G401.6 (cell line): ENCODE results near the gene CDK11A.

Source experiments
- FAIRE-seq: peaks from 2 replicates; lab custom pipeline; 2012; peaks lifted over from hg19 to GRCh38; lab: Jason Lieb, UNC

Gene CDK11A

DNA sequence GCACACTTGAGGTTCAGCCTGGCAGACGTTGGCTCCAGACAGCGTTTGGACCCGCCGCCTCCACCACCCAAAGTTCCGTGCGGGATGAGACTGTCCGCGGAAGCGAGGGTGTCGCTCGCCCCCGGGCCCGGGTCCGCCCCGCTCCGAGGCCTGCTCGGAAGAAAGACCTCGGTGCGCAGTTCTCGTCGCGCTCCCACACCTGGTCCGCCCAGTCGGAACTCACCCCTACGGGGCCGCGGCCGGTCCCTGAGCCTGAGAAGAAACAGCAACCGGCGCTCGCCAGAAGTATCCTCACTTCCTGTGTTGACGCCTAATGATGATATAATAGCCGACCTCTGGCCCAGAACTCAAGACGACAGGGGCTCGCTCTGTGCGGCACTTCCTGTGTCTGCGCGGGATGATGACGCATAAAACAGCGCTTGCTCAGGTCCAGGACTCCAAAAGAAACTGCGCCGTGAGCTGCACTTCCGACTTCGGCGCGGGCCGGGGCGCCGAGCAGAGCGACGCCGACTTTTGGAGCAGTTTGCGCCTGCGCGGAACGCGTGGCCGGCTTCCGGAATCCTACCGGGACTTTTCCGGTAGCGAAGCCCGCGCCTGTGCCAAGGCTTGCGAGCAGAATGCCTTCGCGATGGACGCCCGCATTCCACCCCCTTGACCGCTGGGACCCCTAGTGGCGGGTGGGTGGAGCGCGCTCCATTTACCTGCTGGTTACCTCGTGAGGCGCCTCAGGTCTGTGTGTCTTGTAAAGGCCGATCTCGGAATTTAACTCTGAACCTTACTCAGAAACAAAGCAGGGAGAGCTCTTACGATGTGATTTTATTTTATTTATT lies at the start of gene CDK11A:
Gene CDK11A (minus strand): TSS at position 323 of the 830 bp plus-strand sequence. CDS start 1,539 bp downstream, outside the sequence.
- peak; percentile 97 for FAIRE-seq

DNA sequence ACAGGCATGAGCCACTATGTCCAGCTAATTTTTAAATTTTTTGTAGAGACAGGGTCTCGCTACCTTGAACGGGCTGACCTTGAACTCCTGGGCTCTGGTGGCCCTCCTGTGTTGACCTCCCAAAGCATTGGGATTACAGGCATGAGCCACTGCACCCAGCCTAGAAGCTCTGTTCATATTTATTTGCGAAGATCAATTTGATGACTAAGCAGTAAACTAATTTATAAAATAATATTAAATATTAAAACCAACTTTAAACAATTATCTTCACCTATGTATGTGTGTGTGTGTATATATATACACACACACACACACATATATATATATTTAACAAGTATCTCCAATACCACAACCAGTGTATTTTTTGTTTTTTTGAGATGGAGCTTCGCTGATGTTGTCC lies 49.7 kb upstream of the CDK11A start:
- FAIRE-seq: no peak

DNA sequence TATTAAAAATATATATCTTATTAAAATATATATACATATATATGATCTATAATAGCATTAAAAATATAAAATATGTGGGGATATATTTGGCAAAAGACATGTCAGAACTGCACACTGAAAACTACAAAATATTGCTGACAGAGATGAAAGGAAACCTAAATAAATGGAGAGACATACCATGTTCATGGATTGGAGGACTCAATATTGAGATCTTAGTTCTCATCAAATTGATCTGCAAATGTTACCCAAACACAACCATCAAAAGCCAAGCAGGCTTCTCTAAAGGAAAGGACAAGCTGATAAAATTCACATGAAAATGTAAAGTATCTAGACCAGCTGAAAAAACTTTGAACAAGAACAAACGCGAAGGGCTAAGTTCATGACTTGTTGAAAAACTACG lies 46.9 kb upstream of the CDK11A start:
- no peak for FAIRE-seq

DNA sequence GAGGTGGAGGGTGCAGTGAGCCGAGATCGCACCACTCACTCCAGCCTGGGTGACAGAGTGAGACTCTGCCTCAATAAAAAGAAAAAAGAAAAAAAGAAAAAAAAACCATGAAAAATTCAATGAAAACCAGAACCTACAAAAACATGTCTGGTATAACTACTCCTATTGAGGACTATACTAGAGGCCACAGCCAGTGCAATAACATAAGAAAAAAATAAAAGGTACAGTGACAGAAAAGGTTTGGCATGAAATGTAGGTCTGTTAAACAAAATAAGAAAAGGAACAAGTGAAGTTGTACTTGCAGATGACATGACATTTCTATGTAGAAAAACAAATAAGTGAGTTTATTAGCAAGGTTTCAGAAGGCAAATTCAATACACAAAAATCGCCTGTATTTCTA lies 45.9 kb upstream of the CDK11A start:
- no peak for FAIRE-seq

DNA sequence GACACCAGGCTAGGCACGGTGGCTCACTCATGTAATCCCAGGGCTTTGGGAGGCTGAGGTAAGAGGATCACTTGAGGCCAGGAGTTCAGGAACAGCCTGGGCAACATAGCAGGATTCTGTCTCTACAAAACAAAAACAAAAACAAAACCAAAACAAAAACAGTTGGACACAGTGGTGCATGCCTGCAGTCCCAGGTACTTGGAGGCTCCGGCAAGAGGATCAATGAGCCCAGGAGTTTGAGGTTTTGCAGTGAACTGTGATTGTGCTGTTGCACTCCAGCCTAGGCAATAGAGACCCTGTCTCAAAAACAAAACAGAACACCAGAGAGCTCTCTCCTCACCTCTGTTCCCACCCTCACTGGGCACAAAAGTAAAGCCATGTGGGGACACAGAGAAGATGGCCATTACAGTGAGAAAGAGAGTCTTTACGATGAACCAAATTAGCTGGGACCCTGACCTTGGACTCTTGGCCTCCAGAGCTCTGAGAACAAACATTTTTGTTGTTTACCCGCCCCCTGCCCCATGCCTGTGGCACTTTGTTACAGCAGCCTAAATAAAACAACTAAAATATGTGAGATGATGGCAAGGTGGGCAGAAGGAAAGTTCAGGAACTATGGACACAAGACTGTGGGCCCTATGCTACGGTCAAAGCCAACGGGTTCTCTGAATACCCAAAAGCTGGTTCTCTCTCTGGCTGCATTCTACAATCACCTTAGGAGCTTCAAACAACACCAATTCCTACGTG lies 44.3 kb upstream of the CDK11A start:
- FAIRE-seq: no peak

DNA sequence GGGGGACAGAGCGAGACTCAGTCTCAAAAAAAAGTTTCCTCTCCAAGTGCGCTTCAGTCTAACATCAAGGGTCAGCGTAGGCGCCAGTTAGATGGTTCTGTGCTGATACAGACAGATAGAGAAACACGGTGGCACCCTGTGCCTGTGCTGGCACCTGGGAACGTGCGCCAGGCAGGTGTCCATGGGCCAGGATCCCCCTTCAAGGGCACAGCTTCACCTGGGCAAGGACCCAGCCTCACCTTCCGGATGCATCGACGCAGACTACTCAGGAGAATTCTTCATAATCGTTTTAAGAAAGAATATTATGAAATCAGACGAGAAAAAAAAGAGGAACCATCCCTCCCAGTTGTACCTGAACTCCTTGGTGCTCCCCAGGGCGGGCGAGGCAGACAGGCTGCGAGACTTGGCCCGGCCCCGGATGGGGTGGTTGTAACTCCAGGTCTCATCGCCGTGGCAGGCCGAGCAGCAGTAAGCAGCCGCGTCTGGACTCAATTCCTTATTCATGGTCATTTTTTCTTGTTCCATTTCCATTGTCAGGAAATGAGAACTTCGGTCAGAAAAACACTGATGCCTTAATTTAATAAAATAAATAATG lies 40.8 kb upstream of the CDK11A start:
- FAIRE-seq: no peak

DNA sequence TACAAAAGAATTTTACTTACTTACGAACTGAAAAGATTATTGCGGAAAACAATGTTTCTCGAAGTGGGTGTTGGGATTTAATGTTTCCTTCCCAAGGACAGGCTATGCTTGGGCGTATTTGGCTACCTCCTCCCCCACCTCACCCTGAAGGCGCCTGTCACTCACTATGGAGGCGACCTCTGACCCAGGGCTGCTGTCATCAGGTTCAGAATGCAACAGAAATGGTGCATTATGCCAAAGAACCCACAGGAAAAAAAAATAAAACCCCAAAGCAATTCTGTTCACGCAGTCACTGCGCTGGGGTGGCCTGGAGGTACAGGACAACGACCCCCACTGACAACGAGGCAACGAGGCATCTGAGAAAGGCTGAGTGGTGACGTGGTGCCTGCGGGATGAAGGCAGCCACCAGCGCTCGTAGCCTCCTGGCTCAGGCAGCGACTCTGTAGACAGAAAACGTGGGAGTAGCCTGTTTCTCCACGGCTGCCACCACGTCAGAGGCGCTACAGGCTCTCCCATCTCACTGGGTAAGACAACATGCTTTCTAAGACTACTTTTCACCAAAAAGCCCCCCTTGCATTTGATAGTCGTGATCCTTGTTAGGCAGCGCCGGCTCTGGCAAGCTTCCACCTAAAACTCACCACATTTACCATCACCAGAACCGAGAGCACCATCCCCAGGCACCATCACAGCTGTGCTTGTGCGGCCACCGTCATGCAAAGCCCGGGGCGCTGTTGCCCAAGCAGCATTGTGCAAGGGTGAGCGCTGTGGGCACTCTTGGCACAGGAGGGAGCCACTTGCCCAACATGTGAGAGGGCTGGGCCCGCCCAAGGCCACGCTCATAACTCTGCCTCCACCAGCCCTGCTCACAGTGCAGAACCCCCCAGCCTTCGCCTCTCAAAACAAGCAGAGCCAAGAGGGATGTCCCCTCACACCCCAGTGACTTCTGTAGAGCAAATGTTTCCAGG lies 39.8 kb upstream of the CDK11A start:
- FAIRE-seq: no peak

DNA sequence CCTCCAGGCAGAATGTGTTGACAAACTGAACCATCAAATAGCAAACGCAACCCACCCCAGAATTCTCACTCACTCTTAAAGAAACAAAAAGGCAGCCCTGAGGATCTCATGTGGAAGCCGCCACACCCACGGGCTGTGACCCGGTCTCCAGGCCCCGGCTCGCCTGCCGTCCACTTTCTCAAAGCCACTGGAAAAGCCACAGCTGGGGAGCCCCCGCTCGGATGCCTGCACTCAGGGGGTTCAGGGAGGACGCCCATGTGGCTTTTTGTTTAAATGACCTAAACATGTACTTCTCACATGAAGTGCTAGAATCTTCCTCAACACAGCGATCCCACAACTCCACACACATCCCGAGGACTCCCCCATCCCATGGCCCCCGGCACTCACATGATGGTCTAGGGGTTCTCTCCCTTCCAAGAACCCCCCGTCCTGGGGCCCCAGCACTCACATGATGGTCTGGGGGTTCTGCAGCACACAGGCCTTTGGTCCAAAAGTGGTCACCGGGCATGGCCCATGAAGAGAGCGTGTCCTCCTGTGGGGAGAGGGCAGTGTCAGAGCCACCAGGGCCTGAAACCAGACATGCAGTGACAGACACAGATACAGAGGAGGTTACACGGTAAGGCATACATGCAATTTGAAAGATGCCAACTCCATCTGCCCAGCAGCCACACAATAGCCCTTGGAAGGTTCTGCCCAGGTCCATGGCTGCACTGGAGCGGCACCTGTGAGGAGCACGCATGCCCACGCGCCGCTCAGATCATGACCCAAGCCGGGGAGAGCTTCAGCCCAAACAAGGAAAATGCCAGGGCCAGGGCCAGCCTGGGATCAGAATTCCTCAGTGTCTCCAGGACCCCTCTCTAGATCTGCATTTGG lies 37.6 kb upstream of the CDK11A start:
- no peak for FAIRE-seq

DNA sequence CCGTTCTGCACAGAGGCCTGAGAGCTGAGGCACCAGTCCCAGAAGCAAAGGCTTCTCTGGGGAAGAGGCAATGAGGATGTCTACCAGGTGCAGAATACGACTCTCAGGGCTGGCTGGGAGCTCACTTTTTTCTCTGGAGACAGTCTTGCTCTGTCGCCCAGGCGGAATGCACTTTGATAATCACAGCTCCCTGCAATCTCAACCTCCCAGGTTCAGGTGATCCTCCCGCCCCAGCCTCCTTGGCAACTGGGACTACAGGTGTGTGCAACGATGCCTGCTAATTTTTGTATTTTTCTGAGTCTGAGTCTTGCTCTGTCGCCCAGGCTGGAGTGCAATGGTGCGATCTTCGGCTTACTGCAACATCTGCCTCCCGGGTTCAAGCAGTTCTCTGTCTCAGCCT lies 36.6 kb upstream of the CDK11A start:
- FAIRE-seq: no peak

DNA sequence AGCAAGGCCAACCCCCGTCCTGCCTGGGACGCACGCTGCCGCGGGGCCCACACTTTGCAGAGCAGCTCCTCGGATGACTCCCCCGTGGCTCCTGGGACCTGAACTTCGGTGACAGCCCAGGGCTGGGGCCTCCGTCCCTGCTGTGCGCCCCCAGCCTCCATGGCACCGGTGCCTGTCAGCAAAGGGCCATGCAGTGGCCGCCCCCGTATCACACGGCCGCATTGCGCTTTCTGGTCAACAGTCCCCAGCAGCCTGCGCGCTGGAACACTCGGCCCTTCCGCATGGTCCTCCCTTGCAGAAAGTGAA lies 36.1 kb upstream of the CDK11A start:
- no peak for FAIRE-seq

DNA sequence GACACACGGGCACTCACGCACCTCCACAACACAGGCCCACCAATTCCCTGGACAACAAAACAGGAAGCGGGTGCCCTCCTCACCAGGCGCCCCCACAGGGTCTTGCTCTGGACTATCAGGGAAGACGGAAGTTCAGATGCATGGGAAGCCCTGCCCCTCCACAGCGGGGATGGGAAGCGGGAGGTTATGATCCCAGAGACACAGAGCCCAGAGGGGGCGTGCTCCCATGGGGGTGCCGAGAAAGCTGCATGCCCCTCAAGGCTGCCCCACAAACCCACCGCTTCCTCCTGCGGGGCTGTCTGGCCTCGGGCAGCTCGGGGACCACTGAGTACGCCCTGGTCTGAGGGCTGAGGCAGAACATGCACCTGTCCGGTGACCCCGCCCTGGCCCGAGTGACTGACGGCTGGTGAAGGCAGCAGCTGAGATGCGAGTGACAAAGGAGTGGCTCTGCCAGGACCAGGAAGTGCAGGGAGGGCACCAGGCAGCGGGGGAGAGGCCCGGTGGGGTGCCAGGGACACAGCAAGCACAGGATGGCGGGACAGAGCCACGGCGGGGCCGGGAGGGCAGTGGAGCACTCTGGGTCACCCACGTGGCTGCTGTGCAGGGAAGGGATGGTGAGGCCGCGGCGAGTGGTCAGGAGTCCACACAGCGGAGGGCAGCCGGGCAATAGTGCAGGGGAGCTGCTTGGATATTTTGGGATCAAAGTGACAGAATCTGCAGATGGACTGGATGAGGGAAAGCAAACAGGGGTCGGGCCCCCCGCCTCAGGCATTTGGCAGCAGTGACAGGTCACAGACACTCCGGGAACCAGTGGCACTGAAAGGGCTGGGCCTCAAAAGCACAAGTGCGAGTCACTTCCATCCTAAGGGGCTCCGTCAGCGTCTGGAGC lies 35.5 kb upstream of the CDK11A start:
- FAIRE-seq: no peak

DNA sequence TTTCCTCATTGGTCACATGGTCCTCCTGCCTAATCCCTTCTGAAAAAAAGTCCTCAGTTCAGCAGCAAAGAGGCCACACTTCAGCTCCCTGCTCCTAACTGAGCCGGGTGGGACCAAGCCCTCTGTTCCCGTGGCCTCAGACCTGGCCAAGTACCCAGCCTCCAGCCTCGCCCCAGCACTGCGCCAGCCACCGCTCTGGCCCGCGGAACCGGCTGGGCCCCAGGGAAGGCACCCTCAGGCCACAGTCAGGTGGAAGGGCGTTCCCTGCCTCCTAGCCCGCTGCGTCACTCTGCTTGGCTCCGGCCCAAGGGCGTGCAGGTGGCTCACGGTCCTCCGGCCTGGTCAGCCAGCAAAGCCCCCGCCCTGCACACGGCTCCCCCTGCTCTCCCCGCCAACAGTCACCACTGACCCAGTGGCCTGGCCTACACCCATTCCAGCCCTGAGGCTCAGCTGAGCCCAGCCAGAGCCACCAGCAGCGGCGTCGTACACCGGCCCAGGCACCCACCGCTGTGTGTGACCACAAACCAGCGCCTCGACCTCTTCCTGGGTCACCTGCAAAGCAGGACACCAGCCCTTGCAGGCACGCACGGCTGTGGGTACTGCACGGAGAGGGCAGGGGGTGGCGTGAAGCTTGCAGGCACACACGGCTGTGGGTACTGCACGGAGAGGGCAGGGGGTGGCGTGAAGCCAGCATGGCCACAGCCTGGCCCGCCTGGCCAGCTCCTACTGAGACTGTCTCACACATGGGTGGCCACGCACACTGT lies 34.7 kb upstream of the CDK11A start:
- FAIRE-seq: no peak

DNA sequence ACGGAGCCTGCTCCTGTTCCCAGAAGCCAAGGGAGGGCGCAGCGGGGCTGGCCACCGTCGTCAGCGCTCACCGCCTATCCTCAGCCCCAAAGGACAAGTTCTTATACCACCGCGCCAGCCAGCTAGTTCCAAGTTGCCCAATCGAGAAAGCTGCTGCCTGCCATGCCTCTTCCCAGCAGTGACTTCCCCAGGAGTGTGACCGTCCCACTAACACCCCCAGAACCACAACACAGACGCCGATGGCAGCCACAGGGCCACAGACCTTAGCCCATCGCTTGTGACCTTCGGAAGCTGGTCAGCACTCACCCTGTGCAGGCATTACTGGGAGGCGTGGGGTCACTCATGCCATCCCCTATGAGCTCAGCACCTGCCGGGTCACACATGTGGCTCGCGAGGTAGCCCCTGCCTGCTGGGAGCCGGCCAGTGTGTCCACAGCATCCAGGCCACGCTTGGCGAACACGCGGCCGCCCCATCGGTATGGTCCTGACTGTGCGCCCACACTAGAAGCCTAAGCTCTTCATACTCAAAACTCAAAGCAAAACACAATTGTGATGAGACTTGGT lies 34.0 kb upstream of the CDK11A start:
- FAIRE-seq: no peak

DNA sequence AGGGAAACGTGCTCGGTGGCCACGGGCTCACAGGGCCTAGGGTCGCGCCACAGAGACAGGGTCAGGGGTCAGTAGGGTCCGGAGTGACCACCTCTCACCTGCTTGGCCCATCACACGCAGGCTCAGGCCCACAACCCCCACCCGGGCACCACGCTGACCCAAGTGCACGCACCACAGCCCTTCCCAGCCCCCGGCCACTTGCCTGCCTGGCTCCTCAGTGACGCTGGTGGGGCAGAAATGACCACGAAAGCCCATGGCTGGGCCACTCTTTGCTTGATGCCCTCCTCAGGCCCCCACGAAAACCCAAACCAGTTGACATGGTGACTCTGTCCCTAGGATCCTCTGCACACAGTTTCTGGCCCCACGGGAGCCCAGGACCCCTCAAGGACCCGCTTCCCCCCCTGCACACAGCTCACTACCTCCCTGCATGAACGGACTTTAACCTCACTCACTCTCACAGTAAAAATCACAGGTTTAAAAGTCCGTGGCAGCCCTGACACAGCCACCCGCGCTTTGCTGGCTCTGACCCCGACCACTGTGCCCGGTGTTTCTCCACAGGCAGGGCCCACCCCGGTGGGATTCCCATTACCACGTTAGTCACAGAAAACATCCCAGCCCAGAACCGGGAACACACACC lies 33.4 kb upstream of the CDK11A start:
- FAIRE-seq: no peak

DNA sequence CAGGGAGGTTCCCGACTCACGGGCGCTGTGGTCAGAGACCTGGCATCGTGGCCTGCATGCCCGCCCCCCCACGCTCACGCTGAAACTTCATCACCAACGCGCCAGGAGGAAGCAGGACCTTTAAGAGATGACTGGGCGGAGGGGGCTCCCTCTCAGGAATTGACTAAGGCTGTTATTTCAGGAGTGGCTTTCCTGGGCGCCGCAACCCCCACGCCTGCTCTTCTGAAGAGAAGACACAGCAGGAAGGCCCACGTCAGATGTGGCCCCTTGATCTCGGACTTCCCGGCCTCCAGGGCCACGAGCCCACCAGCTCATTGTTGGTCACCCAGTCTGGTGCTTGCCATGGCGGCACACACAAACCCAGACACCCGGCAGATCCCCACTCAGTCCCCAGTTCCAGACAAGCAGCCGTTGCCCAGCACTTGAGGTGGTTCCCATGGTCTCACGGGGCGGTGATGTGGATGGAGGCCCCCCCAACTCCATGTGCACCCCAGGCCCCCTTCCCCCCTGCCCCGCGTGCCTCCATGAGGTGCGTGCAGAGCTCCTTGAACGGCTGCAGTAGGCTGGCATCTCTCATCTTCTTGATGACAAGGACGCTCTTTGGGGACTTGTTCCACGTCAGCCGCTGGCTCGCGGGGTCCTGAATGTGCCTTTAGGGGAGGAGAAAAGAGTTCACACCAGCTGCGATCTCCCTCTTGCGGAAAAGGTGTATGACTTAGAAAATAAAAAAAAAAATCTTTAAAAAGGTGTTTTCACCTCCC lies 32.7 kb upstream of the CDK11A start:
- FAIRE-seq: no peak

DNA sequence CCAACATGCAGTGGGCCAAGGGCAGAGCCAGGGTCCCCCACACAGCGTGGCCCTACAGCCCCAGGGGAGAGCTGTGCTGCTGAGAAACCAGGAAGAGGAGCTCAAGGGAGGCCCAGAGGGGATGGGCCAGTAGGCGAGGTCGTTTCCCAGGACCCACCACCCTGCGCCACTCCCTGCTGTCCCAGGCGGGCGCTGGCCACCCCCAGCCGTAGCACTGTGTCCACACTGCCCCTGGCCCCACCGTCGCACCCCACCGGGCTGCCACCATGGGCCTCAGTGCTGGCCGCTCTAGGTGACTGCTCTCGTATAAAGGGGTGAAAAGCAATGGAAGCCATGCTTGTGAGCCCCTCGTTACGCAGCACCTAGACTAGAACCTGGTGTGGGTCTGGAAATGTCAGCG lies 31.7 kb upstream of the CDK11A start:
- FAIRE-seq: no peak

DNA sequence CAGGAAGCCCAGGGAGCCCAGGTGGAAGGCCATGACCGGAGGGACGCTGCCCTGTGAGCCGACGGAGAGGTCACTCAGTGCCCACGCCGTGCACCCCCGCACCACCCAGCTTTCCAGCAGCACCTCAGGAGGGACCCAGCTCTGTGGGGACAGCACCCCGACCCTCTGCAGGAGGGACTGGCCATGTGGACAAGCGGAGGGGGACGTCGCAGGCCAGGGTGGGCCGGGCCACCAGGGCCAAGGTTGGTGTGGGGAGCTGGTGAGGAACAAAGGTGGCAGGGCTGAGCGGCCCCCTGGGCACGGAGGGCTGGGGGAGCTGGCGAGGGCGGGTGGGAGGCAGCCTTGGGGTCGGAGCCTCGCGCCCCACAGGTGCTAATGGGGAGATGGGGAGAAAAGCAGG lies 31.3 kb upstream of the CDK11A start:
- FAIRE-seq: no peak
